Activated naive CD4-positive, alpha-beta T cell treated with anti-CD3 and anti-CD28 coated beads, Interleukin-2, amount 50 U/mL, for 24 hours (primary cell): ENCODE results near the gene SMR3B.

ENCODE experiments used
- H3K27ac Mint-ChIP-seq: one replicate; pipeline ENCODE4 v1.8.0; 2021; ENCODE audit warnings: mild to moderate bottlenecking, mixed read lengths
- H3K27me3 Mint-ChIP-seq: one replicate; pipeline ENCODE4 v1.8.0; 2021; ENCODE audit warnings: mixed read lengths
- H3K36me3 Mint-ChIP-seq: one replicate; pipeline ENCODE4 v1.8.0; 2021; ENCODE audit warnings: mixed read lengths
- H3K4me1 Mint-ChIP-seq: one replicate; pipeline ENCODE4 v1.8.0; 2021; ENCODE audit warnings: mixed read lengths
- H3K4me3 Mint-ChIP-seq: one replicate; pipeline ENCODE4 v1.8.0; 2021; ENCODE audit warnings: mild to moderate bottlenecking, mixed read lengths
- H3K9me3 Mint-ChIP-seq: one replicate; pipeline ENCODE4 v1.8.0; 2021; ENCODE audit warnings: mixed read lengths

The SMR3B gene

DNA sequence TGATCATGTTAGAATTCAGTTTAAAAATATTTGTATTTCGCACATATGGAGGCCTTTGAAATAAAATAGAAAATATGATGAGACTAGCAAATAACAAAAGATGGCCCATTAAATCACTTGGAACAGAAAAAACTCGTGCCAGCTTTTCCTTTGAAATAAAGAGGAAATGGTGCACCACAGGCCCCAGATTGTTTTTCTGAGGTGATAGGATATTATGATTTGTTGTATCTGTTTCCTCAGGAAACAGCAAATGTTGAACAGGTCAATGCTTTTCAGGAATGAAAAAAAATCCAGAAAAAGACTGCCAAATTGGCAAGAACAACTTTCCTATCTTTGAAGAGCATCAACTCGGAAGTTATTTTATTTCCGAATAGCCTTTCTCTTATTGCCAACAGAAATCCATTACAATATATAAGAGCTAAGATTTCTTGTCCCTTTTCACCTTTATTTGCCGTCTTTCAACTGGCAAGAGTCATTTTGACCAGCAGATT lies at the start of gene SMR3B:
TSS of gene SMR3B (plus strand) at position 441 of the 491 bp plus-strand sequence. CDS start 1,380 bp downstream, outside the sequence.
- Mint-ChIP-seq H3K36me3 (no peaks in the 10 kb centered on the region), H3K4me1 (no peaks in the 10 kb centered on the region), H3K27me3 (no peaks in the 10 kb centered on the region), H3K4me3 (no peak within 1 kb of the TSS), H3K27ac (no peak within 1 kb of the TSS), H3K9me3 (no peaks in the 10 kb centered on the region)

DNA sequence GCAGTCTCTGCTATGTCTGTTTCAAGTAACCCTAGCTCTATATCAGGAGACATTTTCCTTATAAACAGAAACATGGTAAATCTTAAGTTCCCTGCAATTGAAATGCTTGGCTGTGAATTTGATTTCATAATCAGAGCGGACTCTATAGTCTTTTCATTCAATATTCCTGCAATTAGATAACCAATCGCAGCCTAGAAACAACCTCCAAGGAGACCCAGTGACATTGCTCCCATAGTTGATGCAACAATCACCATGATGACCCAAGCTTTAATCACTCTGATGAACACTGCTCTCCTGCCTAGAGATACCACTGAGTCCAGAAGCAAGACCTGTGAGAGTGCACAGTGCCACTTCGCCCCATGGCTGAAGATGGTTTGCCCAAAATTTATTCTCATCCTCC lies 48.2 kb upstream of the SMR3B start, which contains the start of gene CABS1:
TSS of gene CABS1 (plus strand) at position 301 of the 400 bp plus-strand sequence. CDS start at position 360, 59 bp downstream.
- Mint-ChIP-seq H3K27me3 (no peaks in the 10 kb centered on the region), H3K36me3 (no peaks in the 10 kb centered on the region), H3K27ac (no peak within 1 kb of the TSS), H3K4me3 (no peak within 1 kb of the TSS), H3K9me3 (no peaks in the 10 kb centered on the region), H3K4me1 (no peaks in the 10 kb centered on the region)

DNA sequence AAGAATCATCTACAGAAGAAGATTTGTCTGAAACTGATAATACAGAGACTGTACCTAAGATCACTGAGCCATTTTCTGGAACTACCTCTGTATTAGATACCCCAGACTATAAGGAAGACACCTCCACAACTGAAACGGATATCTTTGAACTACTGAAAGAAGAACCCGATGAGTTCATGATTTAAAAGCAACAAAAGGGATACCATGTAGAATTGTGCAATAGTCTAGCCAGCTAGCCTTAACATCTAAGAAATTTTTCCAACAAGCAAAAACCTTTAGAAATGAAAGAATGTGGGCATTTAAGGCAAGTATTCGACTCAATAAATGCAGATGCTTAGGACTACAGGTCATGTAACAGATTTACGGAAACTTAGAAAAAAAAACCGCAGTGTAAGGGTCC lies 46.9 kb upstream of the SMR3B start:
- no peaks in the 10 kb centered on the region for H3K4me1 Mint-ChIP-seq
- no peaks in the 10 kb centered on the region for H3K36me3 Mint-ChIP-seq
- no peaks in the 10 kb centered on the region for H3K9me3 Mint-ChIP-seq
- H3K27me3 Mint-ChIP-seq: no peaks in the 10 kb centered on the region
- H3K4me3 Mint-ChIP-seq: no peak overlapping the region
- H3K27ac Mint-ChIP-seq: no peak overlapping the region

DNA sequence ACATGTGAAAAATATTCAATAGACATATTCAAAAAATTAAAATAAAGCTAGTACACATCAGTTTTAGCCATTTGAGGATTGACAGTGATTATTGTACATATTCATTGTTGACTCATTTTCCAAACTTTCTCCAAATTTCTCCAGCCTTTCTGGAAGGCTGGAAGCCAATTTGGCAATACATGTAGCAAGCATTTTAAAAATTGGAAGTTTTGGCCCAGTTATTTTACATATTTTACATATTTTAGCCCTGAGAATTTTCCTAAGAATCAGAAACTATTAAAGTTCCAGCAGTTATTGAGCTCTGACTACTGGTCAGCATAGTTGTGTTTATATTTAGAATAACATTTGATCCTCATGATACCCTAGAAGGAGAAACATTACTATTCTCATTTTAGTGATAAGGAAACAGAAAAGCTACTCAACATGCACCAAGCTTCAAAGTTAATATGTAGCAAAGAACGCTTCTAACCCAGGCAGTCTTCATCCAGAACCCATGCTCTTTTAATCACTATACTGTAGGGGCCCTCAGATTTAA lies 45.0 kb upstream of the SMR3B start:
- H3K27ac Mint-ChIP-seq: no peak overlapping the region
- no peak overlapping the region for H3K4me3 Mint-ChIP-seq
- H3K9me3 Mint-ChIP-seq: no peaks in the 10 kb centered on the region
- H3K4me1 Mint-ChIP-seq: no peaks in the 10 kb centered on the region
- no peaks in the 10 kb centered on the region for H3K27me3 Mint-ChIP-seq
- H3K36me3 Mint-ChIP-seq: no peaks in the 10 kb centered on the region

DNA sequence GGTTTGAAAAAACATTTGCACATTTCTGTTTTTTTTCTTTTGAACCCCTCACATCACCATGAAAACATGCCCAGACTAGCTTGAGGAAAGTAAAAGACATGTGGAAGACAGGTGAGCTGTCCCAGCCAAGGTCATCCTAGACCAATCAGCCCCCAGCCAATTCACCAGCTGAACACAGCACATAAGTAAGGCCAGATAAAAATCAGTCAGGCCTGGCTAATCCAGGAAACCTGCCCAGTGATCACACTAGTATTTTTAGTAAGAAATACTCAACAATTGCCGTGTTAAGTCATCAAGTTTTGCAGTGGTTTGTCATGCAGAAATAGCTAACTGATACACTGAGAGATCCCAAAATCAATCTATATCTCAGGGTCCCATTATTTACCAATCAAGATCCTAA lies 26.7 kb upstream of the SMR3B start:
- Mint-ChIP-seq H3K36me3 (no peaks in the 10 kb centered on the region), H3K27me3 (no peaks in the 10 kb centered on the region), H3K4me1 (no peaks in the 10 kb centered on the region), H3K4me3 (no peak overlapping the region), H3K27ac (no peak overlapping the region), H3K9me3 (no peaks in the 10 kb centered on the region)

DNA sequence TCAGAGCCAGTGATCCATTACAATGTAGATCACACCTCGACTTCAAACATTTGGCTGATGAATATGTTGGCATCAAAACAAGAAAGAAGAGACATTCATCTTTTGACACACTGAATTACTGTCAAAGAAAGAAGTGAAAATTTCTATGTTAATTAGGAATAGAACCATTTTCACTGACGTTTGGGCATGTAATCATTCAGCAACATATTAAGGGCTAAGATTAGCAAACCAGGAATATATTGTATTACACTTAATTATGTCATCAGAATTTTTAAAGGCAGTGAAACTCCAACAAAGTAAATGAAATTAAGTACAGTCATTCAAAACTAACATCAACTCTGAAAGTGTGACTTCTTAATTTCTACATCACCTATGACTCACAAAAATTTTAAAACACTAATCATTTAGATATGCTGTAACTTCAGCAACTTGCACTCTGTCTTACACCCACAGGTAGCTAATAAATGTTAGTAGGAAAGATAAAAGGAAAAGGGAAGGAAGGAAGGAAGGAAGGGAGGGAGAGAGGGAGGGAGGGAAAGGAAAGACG lies 23.7 kb upstream of the SMR3B start:
- Mint-ChIP-seq H3K4me1 (no peaks in the 10 kb centered on the region), H3K9me3 (no peaks in the 10 kb centered on the region), H3K4me3 (no peak overlapping the region), H3K36me3 (no peaks in the 10 kb centered on the region), H3K27me3 (no peaks in the 10 kb centered on the region), H3K27ac (no peak overlapping the region)

DNA sequence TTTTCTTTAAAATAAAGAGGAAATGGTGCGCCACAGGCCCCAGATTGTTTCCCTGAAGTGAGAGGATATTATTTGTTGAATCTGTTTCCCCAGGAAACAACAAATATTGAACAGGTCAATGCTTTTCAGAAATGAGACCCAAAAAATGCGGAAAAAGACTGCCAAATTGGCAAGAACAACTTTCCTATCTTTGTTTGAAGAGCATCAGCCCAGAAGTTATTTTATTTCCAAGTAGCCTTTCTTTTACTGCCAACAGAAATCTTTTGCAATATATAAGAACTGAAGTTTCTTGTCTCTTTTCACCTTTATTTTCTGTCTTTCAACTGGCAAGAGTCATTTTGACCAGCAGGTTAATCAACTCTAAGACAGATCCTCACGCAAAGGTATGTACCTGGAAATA lies 22.5 kb upstream of the SMR3B start, which contains the start of gene SMR3A:
TSS of gene SMR3A (plus strand) at position 301 of the 400 bp plus-strand sequence. CDS start 1,356 bp downstream, outside the sequence.
- Mint-ChIP-seq H3K27me3 (no peaks in the 10 kb centered on the region), H3K4me1 (no peaks in the 10 kb centered on the region), H3K4me3 (no peak within 1 kb of the TSS), H3K36me3 (no peaks in the 10 kb centered on the region), H3K9me3 (no peaks in the 10 kb centered on the region), H3K27ac (no peak within 1 kb of the TSS)

DNA sequence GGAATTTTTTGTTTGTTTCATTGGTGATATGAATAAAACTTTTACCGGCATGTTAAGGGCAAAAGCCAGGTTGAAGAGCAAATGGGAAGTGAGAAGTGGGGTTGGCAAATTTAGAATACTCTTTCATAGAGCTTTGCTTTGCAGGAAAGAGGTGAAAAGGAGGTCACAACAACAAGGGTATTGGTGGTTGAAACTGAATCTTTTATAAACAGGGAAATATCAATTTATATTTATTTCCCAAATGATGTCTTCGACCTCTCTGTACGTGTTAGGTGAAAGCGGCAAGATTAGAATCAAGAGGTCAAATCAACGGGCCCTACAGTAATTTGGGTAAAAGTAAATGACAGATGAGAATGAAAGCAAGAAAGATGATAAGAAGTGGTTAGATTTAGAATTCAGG lies 18.9 kb upstream of the SMR3B start:
- no peaks in the 10 kb centered on the region for H3K36me3 Mint-ChIP-seq
- no peaks in the 10 kb centered on the region for H3K9me3 Mint-ChIP-seq
- no peak overlapping the region for H3K27ac Mint-ChIP-seq
- H3K4me1 Mint-ChIP-seq: no peaks in the 10 kb centered on the region
- no peak overlapping the region for H3K4me3 Mint-ChIP-seq
- no peaks in the 10 kb centered on the region for H3K27me3 Mint-ChIP-seq

DNA sequence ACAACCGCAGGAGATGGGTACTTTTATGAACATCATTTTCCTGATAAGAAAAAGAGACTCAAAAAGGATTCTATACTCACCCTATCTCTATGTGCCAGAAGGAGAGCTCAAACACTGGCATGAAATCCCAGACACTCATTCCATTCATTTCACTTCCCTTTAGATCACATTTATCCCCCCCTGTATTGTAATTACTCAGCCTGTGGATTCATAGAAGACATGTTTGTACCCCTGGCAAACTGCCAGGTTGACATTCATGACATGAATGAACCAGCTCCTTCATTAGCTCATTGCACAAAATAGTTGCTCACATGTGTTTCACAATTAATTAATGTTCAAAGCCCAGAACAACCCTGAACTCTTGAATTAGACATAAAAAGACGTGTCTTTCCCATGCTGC lies 17.5 kb upstream of the SMR3B start:
- H3K4me3 Mint-ChIP-seq: no peak overlapping the region
- no peaks in the 10 kb centered on the region for H3K4me1 Mint-ChIP-seq
- no peaks in the 10 kb centered on the region for H3K36me3 Mint-ChIP-seq
- H3K9me3 Mint-ChIP-seq: no peaks in the 10 kb centered on the region
- no peak overlapping the region for H3K27ac Mint-ChIP-seq
- H3K27me3 Mint-ChIP-seq: no peaks in the 10 kb centered on the region

DNA sequence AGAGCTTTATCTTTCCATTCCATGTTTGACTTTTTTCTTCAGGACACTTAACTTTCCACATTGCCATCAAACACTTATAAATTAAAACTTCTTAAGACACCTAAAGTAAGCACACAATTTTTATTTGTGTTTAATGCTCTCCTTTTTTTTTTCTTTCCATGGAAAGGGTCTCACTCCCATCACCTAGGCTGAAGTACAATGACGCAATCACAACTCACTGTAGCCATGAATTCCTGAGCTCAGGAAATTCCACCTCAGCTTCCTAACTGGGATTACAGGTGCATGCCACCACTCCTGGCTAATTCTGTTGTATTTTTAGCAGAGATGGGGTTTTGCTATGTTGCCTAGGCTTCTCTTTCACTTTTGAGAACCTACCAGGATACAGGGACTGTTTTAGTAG lies 15.1 kb upstream of the SMR3B start:
- no peak overlapping the region for H3K27ac Mint-ChIP-seq

DNA sequence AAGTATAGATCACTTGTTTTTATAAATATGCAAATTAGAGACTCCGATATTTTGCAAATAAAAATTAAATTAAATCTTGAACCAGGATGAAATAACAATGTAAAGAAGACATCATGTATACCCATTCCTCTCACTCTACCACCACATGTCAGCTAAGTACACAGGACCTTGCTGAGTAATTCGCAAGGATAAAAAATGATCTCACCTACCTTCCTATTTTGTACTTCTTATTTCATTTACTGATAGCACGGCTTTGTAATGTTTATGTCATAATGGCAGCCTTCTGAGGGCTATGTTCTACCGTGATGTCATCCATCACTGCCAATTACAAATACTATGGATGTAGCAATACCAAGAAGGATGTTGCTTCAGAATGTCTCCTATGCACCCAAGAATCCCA lies 10.9 kb upstream of the SMR3B start:
- Mint-ChIP-seq H3K4me1 (no peaks in the 10 kb centered on the region), H3K36me3 (no peaks in the 10 kb centered on the region), H3K27ac (no peak overlapping the region), H3K4me3 (no peak overlapping the region), H3K27me3 (no peaks in the 10 kb centered on the region), H3K9me3 (no peaks in the 10 kb centered on the region)

More for the DNA sequence above, 15.1 kb upstream of the SMR3B start:
- no peaks in the 10 kb centered on the region for H3K36me3 Mint-ChIP-seq
- H3K27me3 Mint-ChIP-seq: no peaks in the 10 kb centered on the region
- no peaks in the 10 kb centered on the region for H3K9me3 Mint-ChIP-seq
- H3K4me1 Mint-ChIP-seq: no peaks in the 10 kb centered on the region
- H3K4me3 Mint-ChIP-seq: no peak overlapping the region

DNA sequence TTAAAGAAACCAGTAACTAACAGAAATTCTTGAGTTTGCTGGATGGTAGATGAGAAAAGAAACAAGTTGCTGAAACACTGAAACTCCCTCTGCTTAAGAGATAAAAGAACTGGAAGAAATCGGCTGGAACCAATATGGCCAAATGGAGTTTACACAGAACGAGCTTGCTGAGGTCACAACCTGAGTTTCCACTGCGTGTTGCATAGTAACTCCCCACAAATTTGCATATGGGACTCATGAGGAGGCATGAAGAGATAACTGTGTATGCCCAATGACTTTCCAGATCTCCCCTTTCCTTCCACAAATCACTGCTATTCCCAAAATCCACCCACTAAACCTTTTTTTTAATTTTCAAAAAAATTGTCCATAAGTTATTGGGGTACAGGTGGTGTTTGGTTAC lies 10.2 kb upstream of the SMR3B start:
- Mint-ChIP-seq H3K27ac (no peak overlapping the region), H3K9me3 (no peaks in the 10 kb centered on the region), H3K27me3 (no peaks in the 10 kb centered on the region), H3K36me3 (no peaks in the 10 kb centered on the region), H3K4me3 (no peak overlapping the region), H3K4me1 (no peaks in the 10 kb centered on the region)

DNA sequence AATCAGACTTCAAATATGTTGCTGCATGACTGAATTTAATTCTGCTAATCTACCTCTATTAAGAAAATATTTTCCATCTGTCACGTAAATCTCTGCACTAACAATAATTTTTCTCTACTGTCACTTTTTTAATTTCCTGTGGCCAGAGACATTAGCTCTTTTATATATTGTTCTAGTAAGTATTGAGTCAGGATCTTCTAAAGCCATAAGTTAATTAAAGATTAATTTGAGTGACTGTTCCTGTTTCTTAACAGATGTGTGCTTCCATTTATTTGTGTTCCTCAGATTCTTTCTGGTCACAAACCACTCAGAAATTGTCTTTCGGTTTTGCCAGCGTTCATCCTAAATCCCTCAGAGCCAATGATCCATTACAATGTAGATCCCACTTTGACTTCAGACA lies 2.4 kb upstream of the SMR3B start:
- Mint-ChIP-seq H3K4me3 (no peak overlapping the region), H3K4me1 (no peaks in the 10 kb centered on the region), H3K27me3 (no peaks in the 10 kb centered on the region), H3K36me3 (no peaks in the 10 kb centered on the region), H3K9me3 (no peaks in the 10 kb centered on the region), H3K27ac (no peak overlapping the region)

DNA sequence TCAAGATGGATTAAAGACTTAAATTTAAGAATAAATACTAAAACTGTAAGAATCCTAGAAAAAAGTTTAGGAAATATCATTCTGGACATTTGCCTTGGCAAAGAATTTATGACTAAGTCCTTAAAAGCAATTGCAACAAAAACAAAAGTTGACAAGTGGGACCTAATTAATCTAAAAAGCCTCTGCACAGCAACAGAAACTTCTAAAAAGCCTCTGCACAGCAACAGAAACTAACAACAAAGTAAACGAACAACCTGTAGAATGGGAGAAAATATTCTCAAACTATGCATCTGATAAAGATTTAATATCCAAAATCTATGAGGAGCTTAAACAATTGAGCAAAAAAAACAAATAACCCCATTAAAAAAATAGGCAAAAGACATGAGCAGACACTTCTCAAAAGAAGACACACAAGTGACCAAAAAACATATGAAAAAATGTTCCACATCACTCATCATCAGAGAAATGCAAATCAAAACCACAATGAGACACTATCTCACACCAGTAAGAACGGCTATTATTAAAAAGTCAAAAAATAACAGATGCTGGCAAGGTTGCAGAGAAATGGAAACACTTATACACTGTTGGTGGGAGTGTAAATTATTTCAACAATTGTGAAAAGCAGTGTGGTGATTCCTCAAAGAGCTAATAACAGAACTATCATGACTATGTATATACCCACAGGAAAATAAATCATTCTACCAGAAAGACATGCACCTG lies 9.3 kb downstream of the SMR3B start:
- Mint-ChIP-seq H3K36me3 (no peaks in the 10 kb centered on the region), H3K27ac (no peak overlapping the region), H3K4me3 (no peak overlapping the region), H3K4me1 (no peaks in the 10 kb centered on the region), H3K27me3 (peaks cover 4% of the 10 kb centered on the region), H3K9me3 (no peaks in the 10 kb centered on the region)

DNA sequence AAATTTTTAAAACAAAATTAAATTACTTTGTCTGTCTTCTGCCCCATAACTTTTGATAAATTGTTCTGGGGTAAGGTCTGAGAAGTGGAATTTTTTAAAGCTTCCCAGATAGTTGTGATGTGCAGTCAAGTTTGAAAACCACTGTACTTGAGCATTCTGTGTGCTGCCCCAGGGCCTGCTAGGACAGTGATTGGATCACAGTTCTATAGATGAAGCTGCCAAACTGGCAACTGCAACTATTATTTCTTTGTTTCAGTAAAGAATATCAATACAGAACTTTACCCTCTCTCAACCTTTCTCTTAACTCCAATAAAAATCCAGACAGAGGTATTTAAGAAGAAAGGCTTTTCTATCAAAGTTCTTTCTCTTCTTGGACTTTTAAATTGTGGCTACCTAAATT lies 14.6 kb downstream of the SMR3B start, which contains the start of gene OPRPN:
TSS of gene OPRPN (plus strand) at position 361 of the 400 bp plus-strand sequence. CDS start 1,346 bp downstream, outside the sequence.
- H3K36me3 Mint-ChIP-seq: no peaks in the 10 kb centered on the region
- no peak within 1 kb of the TSS for H3K4me3 Mint-ChIP-seq
- no peaks in the 10 kb centered on the region for H3K27me3 Mint-ChIP-seq
- no peaks in the 10 kb centered on the region for H3K4me1 Mint-ChIP-seq
- no peak within 1 kb of the TSS for H3K27ac Mint-ChIP-seq
- H3K9me3 Mint-ChIP-seq: no peaks in the 10 kb centered on the region

DNA sequence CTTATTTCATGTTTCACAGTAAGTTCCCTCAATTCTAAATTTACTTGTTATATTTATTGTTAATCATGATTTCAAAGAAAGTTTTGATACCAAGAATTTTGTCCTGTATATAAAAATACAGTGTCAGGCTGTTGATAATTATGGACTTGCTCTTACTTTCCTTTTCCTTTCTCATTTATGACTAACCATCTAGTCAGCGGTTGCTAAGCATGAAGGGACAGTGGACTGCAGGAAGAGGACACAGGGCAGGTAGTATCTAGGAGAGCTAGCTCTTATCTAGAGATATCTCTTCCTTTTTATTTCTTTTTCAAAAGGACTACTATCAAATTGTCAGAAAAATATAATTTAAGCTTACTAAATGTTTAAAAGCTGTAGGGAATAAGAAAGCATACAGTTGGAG lies 16.4 kb downstream of the SMR3B start:
- H3K27ac Mint-ChIP-seq: no peak overlapping the region
- H3K4me1 Mint-ChIP-seq: no peaks in the 10 kb centered on the region
- H3K9me3 Mint-ChIP-seq: no peaks in the 10 kb centered on the region
- no peaks in the 10 kb centered on the region for H3K36me3 Mint-ChIP-seq
- H3K27me3 Mint-ChIP-seq: no peaks in the 10 kb centered on the region
- no peak overlapping the region for H3K4me3 Mint-ChIP-seq
